GM12864 (cell line): ENCODE results near the gene CORO2B.

Experiments
- DNase-seq: peaks from one replicate; pipeline ENCODE4 v3.0.0-alpha.2; 2011; ENCODE audit warnings: low read depth
- H3K4me3 ChIP-seq: 2 replicates; pipeline ENCODE4 v1.5.1; 2011; ENCODE audit warnings: mild to moderate bottlenecking, low read depth, low read length, control low read depth
- CTCF ChIP-seq: IDR thresholded peaks from 2 replicates; pipeline ENCODE4 v1.5.1; 2011; ENCODE audit warnings: low read depth, mild to moderate bottlenecking, moderate library complexity, low read length, control low read depth, inconsistent platforms; ENCODE audit errors: missing control alignments

Gene CORO2B

GRCh38 chr15:68609629-68610028, 30.8 kb downstream of the CORO2B start:
- H3K4me3 ChIP-seq: no peak overlapping the region
- no peak for DNase-seq
- no peak for TF ChIP-seq CTCF

GRCh38 chr15:68610825-68611224, 32.0 kb downstream of the CORO2B start:
- DNase-seq: no peak
- no peak overlapping the region for H3K4me3 ChIP-seq
- no peak for TF ChIP-seq CTCF

- TF ChIP-seq CTCF: no peak
- no peak for DNase-seq
These were observed 33.7 kb downstream of the CORO2B start for GRCh38 chr15:68612503-68612902.

GRCh38 chr15:68612979-68613740, 34.4 kb downstream of the CORO2B start:
- no peak for DNase-seq
- TF ChIP-seq CTCF: no peak

More at GRCh38 chr15:68612503-68612902, 33.7 kb downstream of the CORO2B start:
- H3K4me3 ChIP-seq: no peak overlapping the region

GRCh38 chr15:68614286-68615035, 35.7 kb downstream of the CORO2B start:
- TF ChIP-seq CTCF: no peak
- no peak overlapping the region for H3K4me3 ChIP-seq
- no peak for DNase-seq

More at GRCh38 chr15:68612979-68613740, 34.4 kb downstream of the CORO2B start:
- H3K4me3 ChIP-seq: no peak overlapping the region

- H3K4me3 ChIP-seq: no peak overlapping the region
- TF ChIP-seq CTCF: no peak
- DNase-seq: no peak
These were observed 36.5 kb downstream of the CORO2B start for GRCh38 chr15:68615301-68615700.
